ENCODE results near the gene FGD5. TPM values are rescaled to one million over a fixed set of nuclear protein-coding genes. Genes with fewer than 3 reads are reported as not detected.

The FGD5 gene
- polyA plus RNA-seq, 1 of the 3 experiments (the other 2 are of a cell fraction) = not detected

GRCh38 chr3:14899993-14900618, 81.3 kb downstream of the FGD5 start:
- Histone ChIP-seq H3K4me3 (ENCODE audit: low read depth in 2 of 2, low read length in 1 of 2) (no peak overlapping the region), H3K36me3 (replicated peaks in 1 of 2; ENCODE audit: control insufficient read depth in 1 of 2, insufficient read depth in 2 of 2, low read length in 1 of 2) (no peaks in the 10 kb centered on the region), H3K9ac (no peak overlapping the region), H3K27me3 (ENCODE audit: insufficient read depth) (no peaks in the 10 kb centered on the region), H4K20me1 (ENCODE audit: insufficient read depth) (no peaks in the 10 kb centered on the region), H3K9me3 (no peaks in the 10 kb centered on the region), H3K79me2 (ENCODE audit: insufficient read depth) (no peaks in the 10 kb centered on the region), H3F3A (replicated peaks; ENCODE audit: insufficient read depth) (no peaks in the 10 kb centered on the region), H3K9me2 (no peaks in the 10 kb centered on the region), H3K4me1 (ENCODE audit: control insufficient read depth in 1 of 2, insufficient read depth in 2 of 2, low read depth in 1 of 2, low read length in 1 of 2) (peaks cover 0 to 3% of the 10 kb centered on the region in 2 experiments; a peak in 1 of 4 replicates), H3K4me2 (no peak overlapping the region), H3K27ac (ENCODE audit: low read depth in 2 of 2, low read length in 1 of 2) (no peak overlapping the region), H2AFZ (ENCODE audit: low read depth) (no peak overlapping the region)
- no peak for TF ChIP-seq CTCF (IDR thresholded peaks at IDR 0.05)
- no peak for TF ChIP-seq NRF1 (IDR thresholded peaks at IDR 0.05; ENCODE audit: low read depth, low read length)
- 72% methylated on average over 8 of the region's 9 CpGs for WGBS (ENCODE audit: low lambda C conversion rate)
- no peak for DNase-seq
- POLR2A ChIA-PET = no interaction called here
- CTCF ChIA-PET = interaction anchor here (0.9 to 2.9 kb wide), 4 partner anchors 9 to 109 kb away, joined by 3 to 12 read pairs (median 6); no protein-coding TSS in a partner anchor

DNA sequence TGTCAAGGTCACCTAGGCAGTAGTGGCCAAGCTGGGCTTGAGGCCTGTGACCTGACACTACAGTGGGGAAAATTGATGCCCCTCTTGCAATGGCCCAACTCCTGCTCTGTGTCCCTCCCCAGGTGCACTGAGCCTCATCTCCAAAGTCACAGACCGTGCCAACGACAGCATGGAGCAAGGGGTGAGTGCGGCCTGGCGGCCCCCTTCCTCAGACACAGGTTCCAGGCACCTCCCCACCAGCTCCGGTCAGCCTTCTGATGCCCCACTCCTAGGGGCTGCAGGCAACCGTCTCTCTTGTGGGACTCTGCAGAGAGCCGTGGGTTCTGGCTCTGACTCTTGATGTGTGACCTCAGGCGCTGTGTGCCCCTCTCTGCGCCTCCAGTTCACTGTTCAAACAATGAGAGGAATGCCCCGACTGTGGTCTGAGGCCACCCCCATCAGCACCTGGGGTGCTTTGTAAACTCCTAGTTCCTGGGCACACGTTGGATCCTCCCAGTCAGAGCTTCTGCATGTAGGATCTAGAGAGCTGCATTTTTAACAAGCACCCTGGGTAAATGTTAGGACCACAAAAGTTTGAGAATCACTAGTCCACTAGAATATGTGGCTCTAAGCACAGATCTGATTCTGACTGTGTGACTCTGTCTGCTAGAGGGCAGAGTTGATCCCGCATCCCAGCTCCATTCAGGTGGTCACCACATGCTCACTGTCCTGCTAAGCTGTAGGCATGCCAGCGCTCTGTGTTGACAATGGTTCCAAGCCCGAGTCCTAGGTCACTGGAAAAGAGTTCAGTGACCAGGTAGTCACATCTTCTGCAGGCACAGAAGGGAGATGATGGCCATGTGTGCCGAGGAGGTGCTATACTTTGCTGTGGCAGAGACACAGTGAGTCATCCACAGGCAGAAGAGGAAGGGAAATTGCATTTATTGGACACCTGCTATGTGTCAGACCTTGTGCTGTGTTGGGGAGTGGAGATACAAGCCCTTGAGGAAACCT, 82.4 kb downstream of the FGD5 start:
- no peaks in the 10 kb centered on the region for H3K27me3 ChIP-seq (ENCODE audit: insufficient read depth)
- H3K27ac ChIP-seq (ENCODE audit: low read depth in 2 of 2, low read length in 1 of 2) = no peak overlapping the region
- no peak overlapping the region for H3K9ac ChIP-seq
- no peak overlapping the region for H3K4me3 ChIP-seq (ENCODE audit: low read depth in 2 of 2, low read length in 1 of 2)
- no peak for DNase-seq
- H3K79me2 ChIP-seq (ENCODE audit: insufficient read depth) = no peaks in the 10 kb centered on the region
- H3K9me2 ChIP-seq = no peaks in the 10 kb centered on the region
- no peak overlapping the region for H2AFZ ChIP-seq (ENCODE audit: low read depth)
- H4K20me1 ChIP-seq (ENCODE audit: insufficient read depth) = no peaks in the 10 kb centered on the region
- 52% methylated on average over 9 of the region's 15 CpGs for WGBS (ENCODE audit: low lambda C conversion rate)
- no peaks in the 10 kb centered on the region for H3F3A ChIP-seq (replicated peaks; ENCODE audit: insufficient read depth)
- H3K9me3 ChIP-seq = no peaks in the 10 kb centered on the region
- ChIA-PET CTCF (interaction anchor here (0.6 to 2.9 kb wide), 4 partner anchors 8 to 111 kb away, joined by 3 to 12 read pairs (median 6); no protein-coding TSS in a partner anchor), POLR2A (no interaction called here)
- H3K4me1 ChIP-seq (ENCODE audit: control insufficient read depth in 1 of 2, insufficient read depth in 2 of 2, low read depth in 1 of 2, low read length in 1 of 2) = peaks cover 0 to 3% of the 10 kb centered on the region in 2 experiments; a peak in 1 of 4 replicates
- TF ChIP-seq, protein P1, sequence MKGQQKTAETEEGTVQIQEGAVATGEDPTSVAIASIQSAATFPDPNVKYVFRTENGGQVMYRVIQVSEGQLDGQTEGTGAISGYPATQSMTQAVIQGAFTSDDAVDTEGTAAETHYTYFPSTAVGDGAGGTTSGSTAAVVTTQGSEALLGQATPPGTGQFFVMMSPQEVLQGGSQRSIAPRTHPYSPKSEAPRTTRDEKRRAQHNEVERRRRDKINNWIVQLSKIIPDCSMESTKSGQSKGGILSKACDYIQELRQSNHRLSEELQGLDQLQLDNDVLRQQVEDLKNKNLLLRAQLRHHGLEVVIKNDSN (IDR thresholded peaks at IDR 0.05; ENCODE audit: borderline replicate concordance, low read depth) = no peak
- no peak for TF ChIP-seq USF2 (IDR thresholded peaks at IDR 0.05; ENCODE audit: borderline replicate concordance, low read depth, low read length)
- TF ChIP-seq CHD2 (IDR thresholded peaks at IDR 0.05; ENCODE audit: low read length, partially characterized antibody) = no peak
- TF ChIP-seq TEAD4 (IDR thresholded peaks at IDR 0.05; ENCODE audit: borderline replicate concordance, insufficient read depth) = no peak
- no peak for TF ChIP-seq NRF1 (IDR thresholded peaks at IDR 0.05; ENCODE audit: low read depth, low read length)
- TF ChIP-seq FOXJ3 (CRISPR knock-in tag; IDR thresholded peaks at IDR 0.05) = no peak
- TF ChIP-seq TAF1 (IDR thresholded peaks at IDR 0.05; ENCODE audit: borderline replicate concordance, low read depth, low read length) = no peak
- TF ChIP-seq SIN3A (IDR thresholded peaks at IDR 0.05; ENCODE audit: borderline replicate concordance, low read depth, low read length) = no peak
- no peak for TF ChIP-seq YY1 (IDR thresholded peaks at IDR 0.05; ENCODE audit: low read depth)
- TF ChIP-seq, protein P2, sequence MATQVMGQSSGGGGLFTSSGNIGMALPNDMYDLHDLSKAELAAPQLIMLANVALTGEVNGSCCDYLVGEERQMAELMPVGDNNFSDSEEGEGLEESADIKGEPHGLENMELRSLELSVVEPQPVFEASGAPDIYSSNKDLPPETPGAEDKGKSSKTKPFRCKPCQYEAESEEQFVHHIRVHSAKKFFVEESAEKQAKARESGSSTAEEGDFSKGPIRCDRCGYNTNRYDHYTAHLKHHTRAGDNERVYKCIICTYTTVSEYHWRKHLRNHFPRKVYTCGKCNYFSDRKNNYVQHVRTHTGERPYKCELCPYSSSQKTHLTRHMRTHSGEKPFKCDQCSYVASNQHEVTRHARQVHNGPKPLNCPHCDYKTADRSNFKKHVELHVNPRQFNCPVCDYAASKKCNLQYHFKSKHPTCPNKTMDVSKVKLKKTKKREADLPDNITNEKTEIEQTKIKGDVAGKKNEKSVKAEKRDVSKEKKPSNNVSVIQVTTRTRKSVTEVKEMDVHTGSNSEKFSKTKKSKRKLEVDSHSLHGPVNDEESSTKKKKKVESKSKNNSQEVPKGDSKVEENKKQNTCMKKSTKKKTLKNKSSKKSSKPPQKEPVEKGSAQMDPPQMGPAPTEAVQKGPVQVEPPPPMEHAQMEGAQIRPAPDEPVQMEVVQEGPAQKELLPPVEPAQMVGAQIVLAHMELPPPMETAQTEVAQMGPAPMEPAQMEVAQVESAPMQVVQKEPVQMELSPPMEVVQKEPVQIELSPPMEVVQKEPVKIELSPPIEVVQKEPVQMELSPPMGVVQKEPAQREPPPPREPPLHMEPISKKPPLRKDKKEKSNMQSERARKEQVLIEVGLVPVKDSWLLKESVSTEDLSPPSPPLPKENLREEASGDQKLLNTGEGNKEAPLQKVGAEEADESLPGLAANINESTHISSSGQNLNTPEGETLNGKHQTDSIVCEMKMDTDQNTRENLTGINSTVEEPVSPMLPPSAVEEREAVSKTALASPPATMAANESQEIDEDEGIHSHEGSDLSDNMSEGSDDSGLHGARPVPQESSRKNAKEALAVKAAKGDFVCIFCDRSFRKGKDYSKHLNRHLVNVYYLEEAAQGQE (IDR thresholded peaks at IDR 0.05; ENCODE audit: low read depth, low read length) = no peak
- TF ChIP-seq TCF12 (IDR thresholded peaks at IDR 0.05) = no peak
- TF ChIP-seq FOXM1 (IDR thresholded peaks at IDR 0.05; ENCODE audit: low read depth) = no peak
- no peaks in the 10 kb centered on the region for H3K36me3 ChIP-seq (replicated peaks in 1 of 2; ENCODE audit: control insufficient read depth in 1 of 2, insufficient read depth in 2 of 2, low read length in 1 of 2)
- no peak overlapping the region for H3K4me2 ChIP-seq

All from SK-N-SH (cell line).